WTC11 (cell line): ENCODE data around the gene C12orf56.

Source experiments
- CTCF ChIP-seq: fragments of 200-600 bp; IDR thresholded peaks from 2 replicates; pipeline ENCODE4 v1.8.0; 2022; ENCODE audit warnings: antibody characterized with exemption
- GRHL2 ChIP-seq: fragments of 250-450 bp; sonication (Bioruptor Pico); IDR thresholded peaks from 2 replicates; pipeline ENCODE4 v1.8.0; 2022; ENCODE audit warnings: mild to moderate bottlenecking, moderate library complexity; ENCODE audit not compliant: insufficient replicate concordance, severe bottlenecking
- SMAD3 ChIP-seq: sonication (generic); formaldehyde crosslinking; IDR thresholded peaks from 2 replicates; pipeline ENCODE4 v1.8.0; 2022; ENCODE audit warnings: missing genetic modification reagents, mild to moderate bottlenecking, borderline replicate concordance

DNA sequence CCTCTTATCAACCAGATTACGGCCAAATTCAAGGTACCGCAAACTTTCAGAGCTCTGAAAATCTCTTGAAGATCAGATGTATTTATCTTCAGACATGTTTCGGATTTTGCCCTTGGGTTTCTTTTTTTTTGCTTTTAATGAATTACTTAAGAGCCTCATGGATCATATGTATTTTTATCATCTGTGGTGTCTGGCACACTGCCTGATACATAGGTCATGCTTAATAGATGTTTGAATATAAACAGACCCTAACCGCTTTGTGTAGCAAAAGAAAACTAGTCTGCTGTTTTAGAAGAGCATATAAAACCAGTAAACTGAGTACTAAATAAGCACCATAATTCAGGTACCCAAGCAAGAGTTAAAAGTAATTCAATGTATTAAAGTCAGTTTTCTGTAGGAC, 41.2 kb upstream of the C12orf56 start:
- TF ChIP-seq SMAD3 (CRISPR knock-in tag) (no peak), CTCF (no peak), GRHL2 (CRISPR knock-in tag) (no peak)
